Fibroblast of the aortic adventitia (primary cell): ENCODE measurements around the gene FAM237A. TPM values are rescaled to one million over a fixed set of nuclear protein-coding genes. Genes with fewer than 3 reads are reported as not detected.

Source experiments
- DNase-seq: peaks from one replicate; pipeline ENCODE4 v3.0.0-alpha.2; 2010; ENCODE audit warnings: low read depth
- H3K4me3 ChIP-seq: 2 replicates; pipeline ENCODE4 v1.5.1; 2011; ENCODE audit warnings: low read depth, mild to moderate bottlenecking, control low read depth, low read length, moderate library complexity
- CTCF ChIP-seq: IDR thresholded peaks from 2 replicates; pipeline ENCODE4 v1.5.1; 2011; ENCODE audit warnings: mild to moderate bottlenecking, low read length, control low read depth, inconsistent platforms; ENCODE audit not compliant: insufficient read depth
- total RNA-seq: library from RNA; depleted of rRNA; stranded (reverse); fragments of >200 nt; gene quantifications from 2 replicates; pipeline ENCODE4 v1.2.3, GENCODE V29; 2012; ENCODE audit warnings: low replicate concordance

Gene FAM237A
- total RNA-seq, 1 donor: not detected

GRCh38 chr2:206683546-206683945 is 41.3 kb downstream of the FAM237A start:
- no peak for DNase-seq
- H3K4me3 ChIP-seq: no peak overlapping the region
- TF ChIP-seq CTCF: no peak

- H3K4me3 ChIP-seq: no peak overlapping the region
- no peak for TF ChIP-seq CTCF
- DNase-seq: no peak
These were observed 46.2 kb downstream of the FAM237A start for GRCh38 chr2:206688453-206688852.

GRCh38 chr2:206688990-206689389 is 46.7 kb downstream of the FAM237A start:
- H3K4me3 ChIP-seq: no peak overlapping the region
- no peak for DNase-seq
- TF ChIP-seq CTCF: no peak

GRCh38 chr2:206692971-206693370 is 50.7 kb downstream of the FAM237A start:
- no peak for DNase-seq
- H3K4me3 ChIP-seq: no peak overlapping the region
- no peak for TF ChIP-seq CTCF

GRCh38 chr2:206693399-206694137 is 51.3 kb downstream of the FAM237A start:
- no peak overlapping the region for H3K4me3 ChIP-seq
- peak; percentile 83 for DNase-seq
- peak; percentile 54 for TF ChIP-seq CTCF

- TF ChIP-seq CTCF: no peak
- peak; percentile 22 for DNase-seq
- H3K4me3 ChIP-seq: no peak overlapping the region
These were observed 54.6 kb downstream of the FAM237A start for GRCh38 chr2:206696910-206697309.

- no peak for TF ChIP-seq CTCF
- H3K4me3 ChIP-seq: no peak overlapping the region
These were observed 56.5 kb downstream of the FAM237A start for GRCh38 chr2:206698811-206699210.

More at GRCh38 chr2:206698811-206699210, 56.5 kb downstream of the FAM237A start:
- DNase-seq: no peak
